HL-60 (cell line): ENCODE data around the gene PDCD7.

Source experiments
- DNase-seq, 2 experiments: peaks; one replicate each; pipeline ENCODE4 v3.0.0-alpha.2; 2010 to 2020; ENCODE audit warnings: low read depth in 1 of 2, low spot score in 1 of 2
- H3K27ac ChIP-seq: fragments of 250-450 bp; sonication (Bioruptor Pico); replicated peaks from 2 replicates; pipeline ENCODE4 v1.5.1; 2020; ENCODE audit warnings: mild to moderate bottlenecking, moderate library complexity
- H3K27me3 ChIP-seq: fragments of 250-450 bp; sonication (Bioruptor Pico); 2 replicates; pipeline ENCODE4 v1.5.1; 2021; ENCODE audit warnings: mild to moderate bottlenecking, moderate library complexity; ENCODE audit not compliant: insufficient read depth, poor library complexity, severe bottlenecking
- H3K4me3 ChIP-seq: replicated peaks from 2 replicates; pipeline ENCODE4 v1.5.1; 2011; ENCODE audit warnings: mild to moderate bottlenecking, control low read depth, low read length; ENCODE audit not compliant: insufficient read depth
- GABPA ChIP-seq: IDR thresholded peaks from 2 replicates; pipeline ENCODE4 v1.6.1; 2012; ENCODE audit warnings: low read depth
- POLR2AphosphoS5 ChIP-seq: IDR thresholded peaks from 2 replicates; pipeline ENCODE4 v1.6.1; 2012; ENCODE audit warnings: low read depth
- SPI1 ChIP-seq: IDR thresholded peaks from 2 replicates; pipeline ENCODE4 v1.6.1; 2012; ENCODE audit warnings: low read depth, mild to moderate bottlenecking, borderline replicate concordance
- TF ChIP-seq, protein P1 (sequence below): IDR thresholded peaks from 2 replicates; pipeline ENCODE4 v1.6.1; 2012; ENCODE audit warnings: low read depth; ENCODE audit not compliant: insufficient replicate concordance
- TF ChIP-seq, protein P2 (sequence below): IDR thresholded peaks from one replicate; pipeline ENCODE4 v1.5.1; 2011; ENCODE audit warnings: low read length, control low read depth, inconsistent platforms; ENCODE audit not compliant: insufficient read depth

PDCD7 gene

DNA sequence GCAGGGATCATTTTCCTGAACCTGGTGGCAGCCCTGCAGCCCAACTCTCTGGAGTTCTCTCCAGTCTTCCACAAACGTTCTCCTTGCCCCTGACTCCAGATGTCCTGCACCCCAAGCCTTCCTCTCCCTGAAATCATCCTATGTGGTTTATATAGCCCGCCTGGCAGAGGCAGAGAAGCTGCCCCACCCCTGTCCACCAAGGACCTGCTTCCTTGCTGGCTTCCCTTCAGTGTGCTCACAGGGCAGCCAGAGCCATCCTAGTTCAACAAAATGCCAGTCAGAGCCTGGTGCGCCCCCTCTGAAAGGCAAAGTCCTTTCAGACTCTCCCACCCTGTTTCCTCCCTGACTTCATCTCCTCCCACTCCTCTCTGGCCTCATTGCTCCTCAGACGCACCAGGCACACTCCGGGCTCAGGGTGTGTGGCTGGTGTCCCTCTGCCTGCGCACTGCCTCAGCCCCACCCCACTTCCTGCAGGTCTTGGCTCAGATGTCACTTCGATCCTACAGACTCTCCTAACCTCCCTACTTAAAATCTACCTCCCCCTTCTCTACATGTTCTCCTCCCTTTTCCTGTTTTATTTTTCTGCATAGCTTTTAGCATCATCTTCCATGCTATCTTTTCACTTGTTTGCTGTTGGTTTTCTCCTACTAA is 51.2 kb downstream of the PDCD7 start:
- Histone ChIP-seq H3K4me3 (no peak overlapping the region), H3K27ac (no peak overlapping the region), H3K27me3 (peaks cover 22% of the 10 kb centered on the region)
- no peak for DNase-seq
- TF ChIP-seq POLR2AphosphoS5 (no peak), SPI1 (no peak)

DNA sequence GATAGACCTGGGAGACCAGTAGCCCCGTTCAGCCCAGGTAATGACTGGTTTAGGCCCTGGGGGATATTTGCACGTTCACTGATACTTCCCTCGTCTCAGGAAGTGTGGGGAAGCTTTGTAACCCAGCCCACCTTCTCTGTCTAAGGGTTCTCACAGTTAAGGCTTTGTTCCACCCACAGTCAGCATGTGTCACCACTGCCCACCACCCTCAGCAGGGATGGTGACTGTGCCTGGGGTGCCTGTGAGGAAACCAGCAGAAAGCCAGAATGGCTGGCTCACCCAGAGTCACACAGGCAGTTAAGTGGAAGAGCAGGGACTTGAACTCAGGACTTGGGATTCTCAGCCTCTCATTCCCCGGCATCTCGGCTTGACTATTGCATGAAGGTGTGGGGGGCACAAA is 51.9 kb downstream of the PDCD7 start:
- TF ChIP-seq, protein P1, sequence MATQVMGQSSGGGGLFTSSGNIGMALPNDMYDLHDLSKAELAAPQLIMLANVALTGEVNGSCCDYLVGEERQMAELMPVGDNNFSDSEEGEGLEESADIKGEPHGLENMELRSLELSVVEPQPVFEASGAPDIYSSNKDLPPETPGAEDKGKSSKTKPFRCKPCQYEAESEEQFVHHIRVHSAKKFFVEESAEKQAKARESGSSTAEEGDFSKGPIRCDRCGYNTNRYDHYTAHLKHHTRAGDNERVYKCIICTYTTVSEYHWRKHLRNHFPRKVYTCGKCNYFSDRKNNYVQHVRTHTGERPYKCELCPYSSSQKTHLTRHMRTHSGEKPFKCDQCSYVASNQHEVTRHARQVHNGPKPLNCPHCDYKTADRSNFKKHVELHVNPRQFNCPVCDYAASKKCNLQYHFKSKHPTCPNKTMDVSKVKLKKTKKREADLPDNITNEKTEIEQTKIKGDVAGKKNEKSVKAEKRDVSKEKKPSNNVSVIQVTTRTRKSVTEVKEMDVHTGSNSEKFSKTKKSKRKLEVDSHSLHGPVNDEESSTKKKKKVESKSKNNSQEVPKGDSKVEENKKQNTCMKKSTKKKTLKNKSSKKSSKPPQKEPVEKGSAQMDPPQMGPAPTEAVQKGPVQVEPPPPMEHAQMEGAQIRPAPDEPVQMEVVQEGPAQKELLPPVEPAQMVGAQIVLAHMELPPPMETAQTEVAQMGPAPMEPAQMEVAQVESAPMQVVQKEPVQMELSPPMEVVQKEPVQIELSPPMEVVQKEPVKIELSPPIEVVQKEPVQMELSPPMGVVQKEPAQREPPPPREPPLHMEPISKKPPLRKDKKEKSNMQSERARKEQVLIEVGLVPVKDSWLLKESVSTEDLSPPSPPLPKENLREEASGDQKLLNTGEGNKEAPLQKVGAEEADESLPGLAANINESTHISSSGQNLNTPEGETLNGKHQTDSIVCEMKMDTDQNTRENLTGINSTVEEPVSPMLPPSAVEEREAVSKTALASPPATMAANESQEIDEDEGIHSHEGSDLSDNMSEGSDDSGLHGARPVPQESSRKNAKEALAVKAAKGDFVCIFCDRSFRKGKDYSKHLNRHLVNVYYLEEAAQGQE: no peak
- TF ChIP-seq GABPA (no peak), SPI1 (no peak)
- H3K27me3 ChIP-seq: peaks cover 22% of the 10 kb centered on the region

DNA sequence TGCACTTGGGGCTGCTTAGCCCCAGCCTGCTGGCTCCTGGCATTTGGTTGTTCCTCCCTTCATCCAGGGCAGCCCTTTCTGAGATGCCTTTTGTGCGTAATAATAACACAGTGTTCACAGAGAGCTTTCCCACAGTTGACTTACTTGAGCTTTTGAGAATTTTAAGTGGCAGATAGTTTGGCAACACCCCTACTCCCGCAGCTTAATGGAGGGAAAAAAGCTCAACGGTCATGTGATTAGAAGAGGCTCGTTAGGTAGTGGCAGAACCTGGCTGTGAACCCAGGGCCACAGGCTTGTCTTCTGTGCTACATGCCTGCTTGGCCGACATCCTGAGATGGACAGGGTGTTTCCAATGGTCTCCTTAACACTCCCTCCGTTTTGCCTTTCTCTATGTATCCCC is 52.3 kb downstream of the PDCD7 start:
- Histone ChIP-seq H3K4me3 (no peak overlapping the region), H3K27me3 (peaks cover 22% of the 10 kb centered on the region), H3K27ac (no peak overlapping the region)
- TF ChIP-seq, protein P2, sequence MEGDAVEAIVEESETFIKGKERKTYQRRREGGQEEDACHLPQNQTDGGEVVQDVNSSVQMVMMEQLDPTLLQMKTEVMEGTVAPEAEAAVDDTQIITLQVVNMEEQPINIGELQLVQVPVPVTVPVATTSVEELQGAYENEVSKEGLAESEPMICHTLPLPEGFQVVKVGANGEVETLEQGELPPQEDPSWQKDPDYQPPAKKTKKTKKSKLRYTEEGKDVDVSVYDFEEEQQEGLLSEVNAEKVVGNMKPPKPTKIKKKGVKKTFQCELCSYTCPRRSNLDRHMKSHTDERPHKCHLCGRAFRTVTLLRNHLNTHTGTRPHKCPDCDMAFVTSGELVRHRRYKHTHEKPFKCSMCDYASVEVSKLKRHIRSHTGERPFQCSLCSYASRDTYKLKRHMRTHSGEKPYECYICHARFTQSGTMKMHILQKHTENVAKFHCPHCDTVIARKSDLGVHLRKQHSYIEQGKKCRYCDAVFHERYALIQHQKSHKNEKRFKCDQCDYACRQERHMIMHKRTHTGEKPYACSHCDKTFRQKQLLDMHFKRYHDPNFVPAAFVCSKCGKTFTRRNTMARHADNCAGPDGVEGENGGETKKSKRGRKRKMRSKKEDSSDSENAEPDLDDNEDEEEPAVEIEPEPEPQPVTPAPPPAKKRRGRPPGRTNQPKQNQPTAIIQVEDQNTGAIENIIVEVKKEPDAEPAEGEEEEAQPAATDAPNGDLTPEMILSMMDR: no peak
- TF ChIP-seq POLR2AphosphoS5: no peak
- TF ChIP-seq, protein P1: no peak
- no peak for TF ChIP-seq SPI1
- TF ChIP-seq GABPA: no peak
- DNase-seq: no peak

More for the DNA sequence above, 51.9 kb downstream of the PDCD7 start:
- Histone ChIP-seq H3K27ac (no peak overlapping the region), H3K4me3 (no peak overlapping the region)
- DNase-seq: no peak

DNA sequence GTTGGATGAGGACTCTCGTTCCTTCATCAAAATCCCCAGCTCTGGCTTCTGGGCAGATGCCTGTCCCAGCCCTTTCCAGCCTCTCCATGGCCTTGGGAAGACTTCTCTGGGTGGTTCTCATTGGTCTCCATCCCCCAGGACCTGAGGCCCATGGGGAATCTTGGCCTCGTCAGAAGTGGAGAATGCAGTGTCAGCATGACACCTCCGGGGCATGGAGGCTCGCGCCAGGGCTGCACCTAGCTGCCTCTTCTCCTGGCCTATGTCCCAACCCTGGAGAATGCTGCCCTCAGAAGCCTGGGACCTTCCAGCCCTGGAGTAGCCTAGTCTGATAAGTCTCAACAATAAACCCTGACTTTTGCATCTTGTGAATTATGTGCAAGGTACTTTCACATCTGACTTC is 54.0 kb downstream of the PDCD7 start:
- TF ChIP-seq, protein P2: no peak
- TF ChIP-seq POLR2AphosphoS5: no peak
- TF ChIP-seq, protein P1: no peak
- no peak for TF ChIP-seq GABPA
- TF ChIP-seq SPI1: no peak
- Histone ChIP-seq H3K27ac (no peak overlapping the region), H3K27me3 (peaks cover 19% of the 10 kb centered on the region), H3K4me3 (no peak overlapping the region)
- DNase-seq: no peak
